Measurements from ENCODE around the gene DLG2. TPM values are rescaled to one million over a fixed set of nuclear protein-coding genes. Genes with fewer than 3 reads are reported as not detected.

DLG2 gene
- total and polyA plus RNA-seq, 7 donors = 0.23 to 5.3 (median 3.4) TPM

- WGBS, 3 donors = 82 to 92% (median 86%) methylated on average over 3 of the region's 3 CpGs
- no peaks in the 10 kb centered on the region for H3K4me1 ChIP-seq
- no peak for DNase-seq
These were observed 1484.7 kb downstream of the DLG2 start for GRCh38 chr11:84142411-84142810.

GRCh38 chr11:84140386-84141169 is 1486.6 kb downstream of the DLG2 start:
- DNase-seq (no peak), ATAC-seq (no peak)
- no peak for TF ChIP-seq CTCF (IDR thresholded peaks at IDR 0.05)
- intact Hi-C loops (cut with DNase I) = no loop called here
- Histone ChIP-seq H3K27ac (no peak overlapping the region), H3K4me1 (no peaks in the 10 kb centered on the region), H3K36me3 (ENCODE audit: insufficient read depth in 1 of 2, low read depth in 1 of 2) (no peaks in the 10 kb centered on the region), H3K27me3 (ENCODE audit: insufficient read depth in 3 of 3, low read length in 2 of 3) (no peaks in the 10 kb centered on the region), H3K4me3 (no peak overlapping the region), H3K9me3 (no peaks in the 10 kb centered on the region)
- 25 to 34% (median 30%) methylated on average over 4 of the region's 4 CpGs for WGBS, 3 donors

More at GRCh38 chr11:84142411-84142810, 1484.7 kb downstream of the DLG2 start:
- no peaks in the 10 kb centered on the region for H3K9me3 ChIP-seq
- no peaks in the 10 kb centered on the region for H3K27me3 ChIP-seq (ENCODE audit: insufficient read depth in 3 of 3, low read length in 2 of 3)
- ATAC-seq = no peak
- H3K27ac ChIP-seq = no peak overlapping the region
- intact Hi-C loops (cut with DNase I) = no loop called here
- no peak for TF ChIP-seq CTCF (IDR thresholded peaks at IDR 0.05)
- no peak overlapping the region for H3K4me3 ChIP-seq
- H3K36me3 ChIP-seq (ENCODE audit: insufficient read depth in 1 of 2, low read depth in 1 of 2) = no peaks in the 10 kb centered on the region

- no peak for TF ChIP-seq CTCF (IDR thresholded peaks at IDR 0.05)
- intact Hi-C loops (cut with DNase I) = no loop called here
These were observed 1489.2 kb downstream of the DLG2 start for GRCh38 chr11:84137960-84138359.

GRCh38 chr11:84137505-84137904 is 1489.6 kb downstream of the DLG2 start:
- no peak for DNase-seq
- H3K4me3 ChIP-seq = no peak overlapping the region
- no peaks in the 10 kb centered on the region for H3K27me3 ChIP-seq (ENCODE audit: insufficient read depth in 3 of 3, low read length in 2 of 3)
- H3K36me3 ChIP-seq (ENCODE audit: insufficient read depth in 1 of 2, low read depth in 1 of 2) = no peaks in the 10 kb centered on the region
- no peaks in the 10 kb centered on the region for H3K4me1 ChIP-seq
- H3K9me3 ChIP-seq = no peaks in the 10 kb centered on the region
- no peak for ATAC-seq
- no peak for TF ChIP-seq CTCF (IDR thresholded peaks at IDR 0.05)
- intact Hi-C loops (cut with DNase I) = no loop called here
- no peak overlapping the region for H3K27ac ChIP-seq

More at GRCh38 chr11:84137960-84138359, 1489.2 kb downstream of the DLG2 start:
- Histone ChIP-seq H3K9me3 (no peaks in the 10 kb centered on the region), H3K27me3 (ENCODE audit: insufficient read depth in 3 of 3, low read length in 2 of 3) (no peaks in the 10 kb centered on the region), H3K4me3 (no peak overlapping the region), H3K27ac (no peak overlapping the region), H3K4me1 (no peaks in the 10 kb centered on the region), H3K36me3 (ENCODE audit: insufficient read depth in 1 of 2, low read depth in 1 of 2) (no peaks in the 10 kb centered on the region)
- DNase-seq (no peak), ATAC-seq (no peak)

GRCh38 chr11:84136926-84137325 is 1490.2 kb downstream of the DLG2 start:
- H3K9me3 ChIP-seq = no peaks in the 10 kb centered on the region
- intact Hi-C loops (cut with DNase I) = no loop called here
- H3K27ac ChIP-seq = no peak overlapping the region
- H3K4me1 ChIP-seq = no peaks in the 10 kb centered on the region
- TF ChIP-seq CTCF (IDR thresholded peaks at IDR 0.05) = no peak
- ATAC-seq (no peak), DNase-seq (no peak)
- no peaks in the 10 kb centered on the region for H3K27me3 ChIP-seq (ENCODE audit: insufficient read depth in 3 of 3, low read length in 2 of 3)
- H3K36me3 ChIP-seq (ENCODE audit: insufficient read depth in 1 of 2, low read depth in 1 of 2) = no peaks in the 10 kb centered on the region
- no peak overlapping the region for H3K4me3 ChIP-seq
